Measurements from ENCODE around the gene DHRSX. TPM values are rescaled to one million over a fixed set of nuclear protein-coding genes. Genes with fewer than 3 reads are reported as not detected.

Gene DHRSX
- total and polyA plus RNA-seq, 10 of the 15 experiments (the other 5 are each of a cell fraction or from before 2014, with no cell fraction given): 1.7 to 39.5 (median 16.5) TPM

- Histone ChIP-seq H3K9me3 (replicated peaks; ENCODE audit: control insufficient read depth, insufficient read depth, low read length) (peaks cover 2% of the 10 kb centered on the region; the same call in 2 of the 3 replicates), H2AFZ (ENCODE audit: control insufficient read depth, low read depth, low read length) (no peak overlapping the region), H3K27me3 (replicated peaks in 1 of 2; ENCODE audit: control insufficient read depth in 2 of 2, insufficient read depth in 2 of 2, low read length in 1 of 2) (no peaks in the 10 kb centered on the region), H3K9ac (ENCODE audit: control insufficient read depth, insufficient read depth, low read length) (no peak overlapping the region), H3K4me3 (no peak overlapping the region), H3K4me1 (ENCODE audit: control insufficient read depth, insufficient read depth, low read length) (no peaks in the 10 kb centered on the region), H3K36me3 (ENCODE audit: control insufficient read depth in 2 of 2, insufficient read depth in 2 of 2, low read length in 1 of 2) (peaks cover 0 to 6% of the 10 kb centered on the region in 2 experiments; a peak in 1 of 4 replicates), H3K79me2 (ENCODE audit: control insufficient read depth, insufficient read depth, low read length) (no peaks in the 10 kb centered on the region), H3K27ac (ENCODE audit: control insufficient read depth, insufficient read depth) (no peak overlapping the region), H3K4me2 (ENCODE audit: control insufficient read depth, insufficient read depth) (no peak overlapping the region), H4K20me1 (ENCODE audit: control insufficient read depth, insufficient read depth) (no peaks in the 10 kb centered on the region)
- no TSS peak for BruUV-seq (replicated peaks)
- CTCF ChIA-PET: no interaction called here
- ATAC-seq (no peak), FAIRE-seq (no peak), DNase-seq (ENCODE audit: low read depth, low spot score) (no peak)
- RAD21 ChIA-PET (ENCODE audit: unreplicated experiment): no interaction called here
- TF ChIP-seq ZBTB40 (IDR thresholded peaks at IDR 0.05; ENCODE audit: borderline replicate concordance) (no peak), HDGF (IDR thresholded peaks at IDR 0.05) (no peak), MYB (IDR thresholded peaks at IDR 0.05; ENCODE audit: borderline replicate concordance, low read depth, low read length) (no peak), NR2C2 (IDR thresholded peaks at IDR 0.05; ENCODE audit: borderline replicate concordance, control insufficient read depth, insufficient read length, low read depth) (no peak), FOS (IDR thresholded peaks at IDR 0.05; ENCODE audit: borderline replicate concordance, extremely low read depth, insufficient read length) (no peak), ESRRA (IDR thresholded peaks at IDR 0.05; ENCODE audit: low read length) (no peak), SUZ12 (IDR thresholded peaks at IDR 0.05; ENCODE audit: unreplicated experiment) (no peak), BCLAF1 (IDR thresholded peaks at IDR 0.05) (no peak), ZBED1 (IDR thresholded peaks at IDR 0.05; ENCODE audit: borderline replicate concordance) (no peak), DPF2 (IDR thresholded peaks at IDR 0.05) (no peak)
- in situ Hi-C loops (cut with MboI) (no loop called here), intact Hi-C loops (cut with micrococcal nuclease; ENCODE audit: unreplicated experiment) (no loop called here)
- SMC1A ChIA-PET (ENCODE audit: uncharacterized antibody, unreplicated experiment): no interaction called here
- WGBS (ENCODE audit: insufficient coverage, insufficient replicate concordance, low lambda C conversion rate, missing lambda C conversion rate): 50% methylated on average over 2 of the region's 2 CpGs
- POLR2A ChIA-PET: no interaction called here
Measured at GRCh38 chrX:2424317-2424716, 76.5 kb downstream of the DHRSX start.
